HepG2 (cell line): ENCODE data around the gene LATS2. TPM values are rescaled to one million over a fixed set of nuclear protein-coding genes. Genes with fewer than 3 reads are reported as not detected.

Experiments
- HHEX ChIP-seq: IDR thresholded peaks from 2 replicates; pipeline ENCODE4 v1.6.1; 2016; ENCODE audit warnings: control low read depth
- HIC2 ChIP-seq: sonication (generic); formaldehyde crosslinking; IDR thresholded peaks from 2 replicates; pipeline ENCODE4 v1.9.0; 2022; ENCODE audit warnings: low read depth, missing genetic modification reagents
- MLXIP ChIP-seq: sonication (generic); formaldehyde crosslinking; IDR thresholded peaks from 2 replicates; pipeline ENCODE4 v1.9.0; 2021; ENCODE audit warnings: missing genetic modification reagents, borderline replicate concordance
- RARG ChIP-seq: sonication (generic); formaldehyde crosslinking; IDR thresholded peaks from 2 replicates; pipeline ENCODE4 v1.4.0; 2020; ENCODE audit warnings: low read depth, mild to moderate bottlenecking, missing genetic modification reagents
- RERE ChIP-seq: IDR thresholded peaks from 2 replicates; pipeline ENCODE4 v1.6.1; 2016; ENCODE audit warnings: low read depth, missing genetic modification reagents, missing compliant biosample characterization
- REXO4 ChIP-seq: sonication (generic); formaldehyde crosslinking; IDR thresholded peaks from 2 replicates; pipeline ENCODE4 v1.8.0; 2022; ENCODE audit warnings: missing genetic modification reagents, mild to moderate bottlenecking, borderline replicate concordance
- TSC22D2 ChIP-seq: sonication (generic); formaldehyde crosslinking; IDR thresholded peaks from 2 replicates; pipeline ENCODE4 v1.5.1; 2020; ENCODE audit warnings: missing genetic modification reagents, mild to moderate bottlenecking, borderline replicate concordance
- ZBTB14 ChIP-seq: sonication (generic); formaldehyde crosslinking; IDR thresholded peaks from 2 replicates; pipeline ENCODE4 v1.4.0; 2020; ENCODE audit warnings: missing genetic modification reagents
- ZNF121 ChIP-seq: sonication (generic); formaldehyde crosslinking; IDR thresholded peaks from 2 replicates; pipeline ENCODE4 v1.5.0; 2020; ENCODE audit warnings: mild to moderate bottlenecking, missing genetic modification reagents
- ZNF296 ChIP-seq: sonication (generic); formaldehyde crosslinking; conservative IDR thresholded peaks from 2 replicates; pipeline ENCODE4 v1.5.0; 2020; ENCODE audit warnings: mild to moderate bottlenecking, missing genetic modification reagents
- ZNF691 ChIP-seq: sonication (generic); formaldehyde crosslinking; IDR thresholded peaks from 2 replicates; pipeline ENCODE4 v1.4.0; 2020; ENCODE audit warnings: missing genetic modification reagents, low read depth, mild to moderate bottlenecking, borderline replicate concordance
- ZNF704 ChIP-seq: sonication (generic); formaldehyde crosslinking; IDR thresholded peaks from 2 replicates; pipeline ENCODE4 v1.8.1; 2023; ENCODE audit warnings: mild to moderate bottlenecking, inconsistent platforms, moderate library complexity, missing genetic modification reagents, borderline replicate concordance
- ZUFSP ChIP-seq: sonication (generic); formaldehyde crosslinking; IDR thresholded peaks from 2 replicates; pipeline ENCODE4 v1.9.0; 2021; ENCODE audit warnings: missing genetic modification reagents, mild to moderate bottlenecking, borderline replicate concordance
- polyA plus RNA-seq, 8 experiments: library from polyadenylated mRNA; depleted of rRNA in 3 of 8; stranded (reverse) in 7 of 8; unstranded in 1 of 8; fragments of >200 nt; fragmentation: Illumina TruSeq in 4 of 8; extraction: Trizol in 4 of 8; gene quantifications; 2 replicates each; pipeline versions ENCODE4 v1.2.1 to v1.2.3, GENCODE V29; 2011 to 2016; ENCODE audit warnings: low read depth in 4 of 8, missing spikeins in 1 of 8, mixed read lengths in 1 of 8; ENCODE audit not compliant: insufficient read depth in 1 of 8
- total RNA-seq, 5 experiments: library from RNA; depleted of rRNA; stranded (reverse); fragments of >200 nt; fragmentation: Illumina TruSeq; extraction: Trizol; gene quantifications; 2 replicates each; pipeline ENCODE4 v1.2.3, GENCODE V29; 2016; ENCODE audit warnings: low read depth in 1 of 5

The LATS2 gene
- total and polyA plus RNA-seq, 2 of the 13 experiments (the other 11 are each of a cell fraction or from before 2014, with no cell fraction given): 7.3 to 8.5 TPM

GRCh38 chr13:21069561-21070004 is 8.2 kb upstream of the LATS2 start (continued):
- TF ChIP-seq HIC2 (CRISPR knock-in tag) (no peak), ZNF121 (CRISPR knock-in tag) (no peak), ZNF691 (CRISPR knock-in tag) (no peak), ZNF296 (CRISPR knock-in tag) (no peak), MLXIP (no peak), TSC22D2 (CRISPR knock-in tag) (no peak), REXO4 (CRISPR knock-in tag) (no peak), RARG (no peak), ZBTB14 (CRISPR knock-in tag) (no peak), RERE (CRISPR knock-in tag) (no peak), ZUFSP (CRISPR knock-in tag) (no peak), ZNF704 (CRISPR knock-in tag) (no peak), HHEX (no peak)
